Measurements from ENCODE around the gene SEMA3A. TPM values are rescaled to one million over a fixed set of nuclear protein-coding genes. Genes with fewer than 3 reads are reported as not detected.
"Not testable (repeated sequence)": the region's sequence is repeated elsewhere in the genome, so short reads cannot be mapped to it uniquely, and the experiment has no call there.

The SEMA3A gene
- total and polyA plus RNA-seq, 2 of the 13 experiments (the other 11 are each of a cell fraction or from before 2014, with no cell fraction given) = 0.29 to 1.2 TPM

DNA sequence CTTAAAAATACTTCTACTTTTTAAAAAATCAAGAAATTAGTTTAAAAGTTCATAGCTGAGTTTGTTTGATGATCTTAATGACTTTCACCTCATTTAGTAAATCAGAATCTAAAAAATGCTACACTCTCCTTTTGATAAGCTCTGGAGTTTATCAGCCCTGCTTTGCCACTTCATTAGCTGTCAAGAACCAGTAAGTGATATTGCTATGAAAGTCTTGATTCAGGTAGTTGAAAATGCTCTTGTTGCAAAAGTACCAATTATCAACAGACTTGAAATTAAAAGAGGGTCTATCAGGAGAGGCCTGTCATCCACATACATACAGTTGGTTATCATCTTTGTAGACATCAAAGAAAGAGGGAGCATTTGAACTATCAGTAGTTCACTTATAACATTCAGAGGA is 41.6 kb downstream of the SEMA3A start:
- H3K9me3 ChIP-seq (ENCODE audit: low read length) = no peaks in the 10 kb centered on the region
- H4K20me1 ChIP-seq (ENCODE audit: insufficient read depth, low read length) = no peaks in the 10 kb centered on the region
- in situ Hi-C loops (cut with HindIII; ENCODE audit: extremely low pct_ligation_motif_present, low pct_unique_long_range_greater_than_20kb) = no loop called here
- no peak overlapping the region for H3K4me2 ChIP-seq (ENCODE audit: low read depth, low read length)
- intact Hi-C loops (cut with micrococcal nuclease; ENCODE audit: unreplicated experiment) = no loop called here
- POLR2A ChIA-PET = no interaction called here
- no peak overlapping the region for H3K4me3 ChIP-seq (replicated peaks in 1 of 3; ENCODE audit: insufficient read depth in 1 of 3, low read depth in 2 of 3, low read length in 3 of 3)
- no peak for DNase-seq (ENCODE audit: low spot score)
- TF ChIP-seq ZNF20 (CRISPR knock-in tag; IDR thresholded peaks at IDR 0.05) (no peak), ZFP37 (CRISPR knock-in tag; IDR thresholded peaks at IDR 0.05; ENCODE audit: borderline replicate concordance) (no peak), ZXDC (CRISPR knock-in tag; IDR thresholded peaks at IDR 0.05) (no peak), NBN (conservative IDR thresholded peaks at IDR 0.05) (no peak), GABPB1 (CRISPR knock-in tag; IDR thresholded peaks at IDR 0.05) (no peak), RFX5 (IDR thresholded peaks at IDR 0.05; ENCODE audit: low read depth, low read length) (no peak), IKZF4 (CRISPR knock-in tag; IDR thresholded peaks at IDR 0.05; ENCODE audit: borderline replicate concordance, low read depth, not compliant biosample characterization) (no peak), MTF1 (CRISPR knock-in tag; IDR thresholded peaks at IDR 0.05) (no peak), SOX6 (IDR thresholded peaks at IDR 0.05) (no peak), SOX6 (CRISPR knock-in tag; IDR thresholded peaks at IDR 0.05) (no peak), RBM39 (IDR thresholded peaks at IDR 0.05; ENCODE audit: low read depth, low read length, poor library complexity, severe bottlenecking) (no peak)
- H3K36me3 ChIP-seq (replicated peaks in 1 of 2; ENCODE audit: control insufficient read depth in 1 of 2, insufficient read depth in 2 of 2, low read length in 2 of 2) = no peaks in the 10 kb centered on the region
- H3K9ac ChIP-seq (ENCODE audit: insufficient read depth, low read depth, low read length) = no peak overlapping the region
- no peak for ATAC-seq
- H2AFZ ChIP-seq (ENCODE audit: low read length) = no peak overlapping the region
- H3K27me3 ChIP-seq (ENCODE audit: control insufficient read depth in 1 of 2, insufficient read depth in 2 of 2, low read length in 2 of 2) = no peaks in the 10 kb centered on the region
- H3K79me2 ChIP-seq (ENCODE audit: insufficient read depth, low read length) = no peaks in the 10 kb centered on the region
- no TSS peak for BruUV-seq (replicated peaks)
- CTCF ChIA-PET (ENCODE audit: low intra/inter-chr PET ratio, low total read pairs) = no interaction called here
- no peaks in the 10 kb centered on the region for H3K4me1 ChIP-seq (ENCODE audit: insufficient read depth, low read length)
- no peak overlapping the region for H3K27ac ChIP-seq (ENCODE audit: extremely low read length, insufficient read depth, low read length)
- no peak for FAIRE-seq

DNA sequence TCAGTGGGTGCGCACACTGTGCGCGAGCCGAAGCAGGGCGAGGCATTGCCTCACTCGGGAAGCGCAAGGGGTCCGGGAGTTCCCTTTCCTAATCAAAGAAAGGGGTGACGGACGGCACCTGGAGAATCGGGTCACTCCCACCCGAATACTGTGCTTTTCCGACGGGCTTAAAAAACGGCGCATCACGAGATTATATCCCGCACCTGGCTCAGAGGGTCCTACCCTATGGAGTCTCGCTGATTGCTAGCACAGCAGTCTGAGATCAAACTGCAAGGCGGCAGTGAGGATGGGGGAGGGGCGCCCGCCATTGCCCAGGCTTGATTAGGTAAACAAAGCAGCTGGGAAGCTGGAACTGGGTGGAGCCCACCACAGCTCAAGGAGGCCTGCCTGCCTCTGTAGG is 44.2 kb downstream of the SEMA3A start:
- H3K79me2 ChIP-seq (ENCODE audit: insufficient read depth, low read length); H3K4me1 ChIP-seq (ENCODE audit: insufficient read depth, low read length); H3K4me3 ChIP-seq (replicated peaks in 1 of 3; ENCODE audit: insufficient read depth in 1 of 3, low read depth in 2 of 3, low read length in 3 of 3); intact Hi-C loops (cut with micrococcal nuclease; ENCODE audit: unreplicated experiment); H3K9me3 ChIP-seq (ENCODE audit: low read length); H3K36me3 ChIP-seq (replicated peaks in 1 of 2; ENCODE audit: control insufficient read depth in 1 of 2, insufficient read depth in 2 of 2, low read length in 2 of 2); BruUV-seq (replicated peaks); H3K27ac ChIP-seq (ENCODE audit: extremely low read length, insufficient read depth, low read length); H4K20me1 ChIP-seq (ENCODE audit: insufficient read depth, low read length); ATAC-seq; H3K9ac ChIP-seq (ENCODE audit: insufficient read depth, low read depth, low read length); FAIRE-seq; H2AFZ ChIP-seq (ENCODE audit: low read length); in situ Hi-C loops (cut with HindIII; ENCODE audit: extremely low pct_ligation_motif_present, low pct_unique_long_range_greater_than_20kb); H3K4me2 ChIP-seq (ENCODE audit: low read depth, low read length); CTCF ChIA-PET (ENCODE audit: low intra/inter-chr PET ratio, low total read pairs); H3K27me3 ChIP-seq (ENCODE audit: control insufficient read depth in 1 of 2, insufficient read depth in 2 of 2, low read length in 2 of 2); DNase-seq (ENCODE audit: low spot score); POLR2A ChIA-PET: not testable (repeated sequence)
- 97% methylated on average over 16 of the region's 22 CpGs for WGBS (ENCODE audit: low lambda C conversion rate)
